22Rv1 (cell line): Measurements from ENCODE around the gene RCCD1.

Source experiments
- H3K27ac ChIP-seq: fragments of 450-650 bp; 2 replicates; pipeline ENCODE4 v1.5.1; 2017
- CTCF ChIP-seq: fragments of 450-650 bp; IDR thresholded peaks from 2 replicates; pipeline ENCODE4 v1.5.1; 2017; ENCODE audit warnings: mild to moderate bottlenecking
- ZFX ChIP-seq: fragments of 450-650 bp; IDR thresholded peaks from 2 replicates; pipeline ENCODE4 v1.6.1; 2017; ENCODE audit warnings: antibody characterized with exemption, borderline replicate concordance

The RCCD1 gene

GRCh38 chr15:90931828-90932659 is 22.6 kb upstream of the RCCD1 start, which contains the start of gene HDDC3:
Gene HDDC3, minus strand, starts transcription at chr15:90932549. Its CDS starts 9 bp downstream, at chr15:90932540.
- TF ChIP-seq CTCF (peak; percentile 89), ZFX (no peak)
- H3K27ac ChIP-seq = peak within 1 kb of the TSS; percentile 97

GRCh38 chr15:90932660-90932991 is 22.1 kb upstream of the RCCD1 start:
- peak overlapping the region; percentile 97 for H3K27ac ChIP-seq
- TF ChIP-seq CTCF (peak; percentile 50), ZFX (no peak)

DNA sequence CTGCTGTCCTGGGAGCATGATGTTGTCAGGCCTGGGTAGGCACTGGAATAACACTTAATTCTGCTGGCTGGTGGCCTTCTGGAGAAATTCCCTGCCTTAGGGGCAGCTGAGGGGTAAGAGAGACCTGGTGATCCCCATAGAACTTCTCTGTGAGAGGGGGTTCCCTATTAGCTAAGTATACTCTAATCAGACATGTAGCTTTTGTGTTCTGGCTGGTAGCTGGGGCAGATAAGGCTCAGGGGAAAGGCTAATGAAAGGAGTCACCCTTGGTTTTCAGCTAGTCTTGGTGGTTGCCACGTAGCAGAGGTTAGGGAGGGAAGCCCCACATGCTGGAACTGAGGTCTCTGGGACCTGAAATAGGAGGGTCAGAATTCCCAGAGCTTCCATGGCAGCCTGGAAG is 21.4 kb upstream of the RCCD1 start:
- peak overlapping the region; percentile 97; the same call in 1 of the 2 replicates for H3K27ac ChIP-seq
- TF ChIP-seq ZFX (no peak), CTCF (no peak)

DNA sequence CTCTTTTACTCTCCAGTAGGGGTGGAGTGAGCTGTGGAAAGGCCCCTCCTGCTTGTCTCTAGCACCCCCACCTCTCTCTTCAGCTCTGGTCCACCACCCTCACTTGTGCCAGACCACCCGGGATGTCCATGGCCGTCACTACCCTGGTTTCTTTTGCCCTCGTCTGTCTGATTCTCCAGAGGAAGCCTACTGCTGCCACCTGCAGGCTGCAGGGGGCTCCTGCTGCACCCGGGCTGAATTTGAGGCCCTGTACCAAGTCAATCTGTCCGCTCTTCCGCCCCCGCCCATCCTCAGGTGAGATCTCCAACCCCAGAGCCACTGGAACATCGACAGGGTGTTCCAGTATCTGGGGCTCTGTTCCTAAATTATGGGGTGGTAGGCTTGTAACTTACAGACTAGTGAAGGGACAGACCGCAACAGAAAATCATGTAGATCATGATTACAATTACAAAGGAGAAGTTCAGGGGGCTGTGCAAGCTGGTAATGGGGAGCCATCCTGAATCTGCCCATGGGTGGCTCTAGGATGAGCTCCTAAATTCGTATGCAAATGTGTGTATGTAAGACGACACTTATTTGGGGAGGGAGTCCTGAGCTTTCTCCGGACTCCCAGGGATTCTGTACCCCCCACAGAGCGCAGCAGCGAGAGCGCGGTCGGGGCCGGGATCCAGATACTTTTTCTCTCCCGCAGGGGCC is 20.3 kb upstream of the RCCD1 start:
- no peak for TF ChIP-seq ZFX
- peak; percentile 96 for TF ChIP-seq CTCF
- peak overlapping the region; percentile 71 for H3K27ac ChIP-seq

DNA sequence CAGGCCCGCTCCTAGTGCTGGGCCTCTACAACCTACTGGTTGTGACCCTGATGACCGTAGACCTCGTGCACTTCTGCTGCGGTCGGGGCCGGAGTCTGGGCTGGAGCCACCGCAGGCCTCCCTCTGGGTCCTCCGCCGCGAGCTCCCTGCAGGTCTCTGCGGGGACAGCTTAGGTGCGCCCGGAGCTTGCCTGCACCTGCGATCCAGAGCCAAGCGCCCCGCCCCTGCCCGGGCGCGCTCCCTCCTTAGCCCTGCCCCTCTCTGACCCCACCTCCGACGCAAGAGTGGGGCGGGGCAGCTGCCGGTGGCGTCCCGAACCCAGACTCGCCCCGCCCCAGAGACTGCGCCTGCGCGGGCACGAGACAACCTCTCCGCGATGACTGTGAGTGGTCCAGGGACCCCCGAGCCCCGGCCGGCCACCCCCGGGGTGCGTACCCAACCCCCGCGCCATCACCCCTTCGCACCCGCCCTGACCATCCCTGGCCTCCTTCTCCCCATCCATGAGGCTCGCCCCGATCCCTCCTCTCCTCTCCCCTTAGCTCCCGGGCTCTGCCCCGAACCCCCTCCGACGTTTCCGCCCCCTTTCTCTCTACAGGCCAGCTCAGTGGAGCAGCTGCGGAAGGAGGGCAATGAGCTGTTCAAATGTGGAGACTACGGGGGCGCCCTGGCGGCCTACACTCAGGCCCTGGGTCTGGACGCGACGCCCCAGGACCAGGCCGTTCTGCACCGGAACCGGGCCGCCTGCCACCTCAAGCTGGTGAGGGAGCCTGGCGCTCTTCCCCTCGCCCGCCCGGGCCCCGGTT is 19.5 kb upstream of the RCCD1 start, which contains the start of gene UNC45A:
TSS of gene UNC45A (plus strand) at position 337 of the 803 bp plus-strand sequence. CDS start at position 377, 40 bp downstream.
- TF ChIP-seq ZFX (no peak), CTCF (no peak)
- peak within 1 kb of the TSS; percentile 71 for H3K27ac ChIP-seq

DNA sequence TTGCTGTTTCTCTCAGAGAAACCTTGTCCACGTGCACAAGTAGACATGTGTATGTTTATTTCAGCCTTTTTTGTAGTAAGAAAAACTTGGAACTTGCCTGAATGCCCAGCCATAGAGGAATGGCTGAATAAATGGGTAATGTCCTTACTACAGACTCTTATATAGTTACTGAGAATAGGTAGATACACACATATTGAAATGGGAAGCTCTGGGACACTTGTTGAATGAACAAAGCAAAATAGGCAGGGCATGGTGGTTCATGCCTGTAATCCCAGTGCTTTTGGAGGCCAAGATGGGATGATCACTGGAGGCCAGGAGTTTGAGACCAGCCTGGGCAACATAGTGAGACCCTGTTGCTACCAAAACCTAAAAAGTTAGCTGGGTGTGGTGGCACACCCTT is 17.9 kb upstream of the RCCD1 start:
- H3K27ac ChIP-seq = no peak overlapping the region
- TF ChIP-seq CTCF = no peak
- TF ChIP-seq ZFX = no peak
